Smooth muscle cell (in vitro differentiated cells): ENCODE measurements around the gene CNTNAP2. TPM values are rescaled to one million over a fixed set of nuclear protein-coding genes. Genes with fewer than 3 reads are reported as not detected.

Experiments
- DNase-seq: peaks from one replicate; lab custom pipeline; 2025; ENCODE audit not compliant: unreplicated experiment; lab: John Stamatoyannopoulos, UW
- H2AFZ ChIP-seq: fragments of 200-600 bp; sonication (generic); 2 replicates; pipeline ENCODE4 v1.6.0; 2016; ENCODE audit warnings: antibody characterized with exemption, low read depth, mild to moderate bottlenecking
- H3F3A ChIP-seq: fragments of 200-600 bp; sonication (generic); 2 replicates; pipeline ENCODE4 v1.6.0; 2017; ENCODE audit warnings: antibody characterized with exemption, low read depth
- H3K27ac ChIP-seq: fragments of 200-600 bp; sonication (generic); 2 replicates; pipeline ENCODE4 v1.5.1; 2016; ENCODE audit warnings: low read depth, mild to moderate bottlenecking
- H3K27me3 ChIP-seq: fragments of 200-600 bp; sonication (generic); 2 replicates; pipeline ENCODE4 v1.6.1; 2016; ENCODE audit warnings: low read depth, mild to moderate bottlenecking
- H3K36me3 ChIP-seq: fragments of 200-600 bp; sonication (generic); 2 replicates; pipeline ENCODE4 v1.5.1; 2016; ENCODE audit warnings: low read depth
- H3K4me1 ChIP-seq: fragments of 200-600 bp; sonication (generic); 2 replicates; pipeline ENCODE4 v1.5.1; 2016; ENCODE audit warnings: low read depth
- H3K4me2 ChIP-seq: fragments of 200-600 bp; sonication (generic); 2 replicates; pipeline ENCODE4 v1.6.0; 2016; ENCODE audit warnings: mild to moderate bottlenecking
- H3K4me3 ChIP-seq: fragments of 200-600 bp; sonication (generic); 2 replicates; pipeline ENCODE4 v1.5.1; 2016; ENCODE audit warnings: mild to moderate bottlenecking
- H3K79me2 ChIP-seq: fragments of 200-600 bp; sonication (generic); 2 replicates; pipeline ENCODE4 v1.6.0; 2016; ENCODE audit warnings: low read depth, mild to moderate bottlenecking
- H3K9ac ChIP-seq: fragments of 200-600 bp; sonication (generic); 2 replicates; pipeline ENCODE4 v1.6.0; 2016; ENCODE audit warnings: low read depth
- H3K9me3 ChIP-seq: fragments of 200-600 bp; sonication (generic); replicated peaks from 2 replicates; pipeline ENCODE4 v1.5.1; 2016; ENCODE audit warnings: low read depth
- H4K20me1 ChIP-seq: fragments of 200-600 bp; sonication (generic); 2 replicates; pipeline ENCODE4 v1.6.0; 2016; ENCODE audit warnings: low read depth
- WGBS: methylation state at CpG from one replicate; pipeline ENCODE4 v1.1.7; 2016; ENCODE audit warnings: low lambda C conversion rate; 5-methylcytosine and 5-hydroxymethylcytosine counted together
- polyA plus RNA-seq: library from polyadenylated mRNA; unstranded; fragments of >200 nt; fragmentation: Nextera tagmentation; extraction: Ambion mirVana; gene quantifications from 2 replicates; pipeline ENCODE4 v1.2.1, GENCODE V29; 2016
- total RNA-seq: library from RNA; depleted of rRNA; stranded (reverse); fragments of >200 nt; gene quantifications from 2 replicates; pipeline ENCODE4 v1.2.3, GENCODE V29; 2014
- TF ChIP-seq, protein P1 (sequence below): fragments of 200-600 bp; sonication (generic); IDR thresholded peaks from 2 replicates; pipeline ENCODE4 v1.5.1; 2017; ENCODE audit warnings: borderline replicate concordance, mild to moderate bottlenecking, antibody characterized with exemption; ENCODE audit not compliant: insufficient read depth, poor library complexity, severe bottlenecking

The CNTNAP2 gene
- total and polyA plus RNA-seq, 2 experiments from 2014 or later, result 1.7 to 9.0 TPM

DNA sequence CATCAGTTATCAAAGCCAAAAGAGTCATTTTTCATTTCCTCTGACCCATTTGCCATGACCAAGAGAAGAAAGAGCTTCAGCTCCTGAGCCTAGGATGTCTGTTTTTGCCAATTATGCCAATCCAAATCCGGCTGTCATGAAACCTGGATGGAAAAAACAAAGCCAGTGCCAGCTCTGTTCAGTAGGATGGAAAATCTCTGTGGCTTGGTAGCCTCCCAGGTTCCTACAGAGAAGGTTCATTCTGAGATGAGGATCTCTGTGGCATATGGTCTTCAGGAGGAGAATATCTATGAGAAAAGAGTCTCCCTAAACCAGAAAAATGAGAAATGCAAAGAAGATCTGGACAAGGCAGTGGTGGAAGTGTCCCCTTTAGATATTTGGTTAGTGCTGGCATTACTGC lies 475.4 kb downstream of the CNTNAP2 start:
- Histone ChIP-seq H3K4me3 (no peak overlapping the region), H3K4me2 (no peak overlapping the region), H3K27me3 (no peaks in the 10 kb centered on the region), H3K79me2 (no peaks in the 10 kb centered on the region), H3K9me3 (no peaks in the 10 kb centered on the region), H3K36me3 (no peaks in the 10 kb centered on the region), H3F3A (no peaks in the 10 kb centered on the region), H2AFZ (no peak overlapping the region), H3K27ac (no peak overlapping the region), H3K9ac (no peak overlapping the region), H3K4me1 (no peaks in the 10 kb centered on the region), H4K20me1 (no peaks in the 10 kb centered on the region)
- WGBS, result 59% methylated on average over 1 of the region's 1 CpG
- TF ChIP-seq, protein P1, sequence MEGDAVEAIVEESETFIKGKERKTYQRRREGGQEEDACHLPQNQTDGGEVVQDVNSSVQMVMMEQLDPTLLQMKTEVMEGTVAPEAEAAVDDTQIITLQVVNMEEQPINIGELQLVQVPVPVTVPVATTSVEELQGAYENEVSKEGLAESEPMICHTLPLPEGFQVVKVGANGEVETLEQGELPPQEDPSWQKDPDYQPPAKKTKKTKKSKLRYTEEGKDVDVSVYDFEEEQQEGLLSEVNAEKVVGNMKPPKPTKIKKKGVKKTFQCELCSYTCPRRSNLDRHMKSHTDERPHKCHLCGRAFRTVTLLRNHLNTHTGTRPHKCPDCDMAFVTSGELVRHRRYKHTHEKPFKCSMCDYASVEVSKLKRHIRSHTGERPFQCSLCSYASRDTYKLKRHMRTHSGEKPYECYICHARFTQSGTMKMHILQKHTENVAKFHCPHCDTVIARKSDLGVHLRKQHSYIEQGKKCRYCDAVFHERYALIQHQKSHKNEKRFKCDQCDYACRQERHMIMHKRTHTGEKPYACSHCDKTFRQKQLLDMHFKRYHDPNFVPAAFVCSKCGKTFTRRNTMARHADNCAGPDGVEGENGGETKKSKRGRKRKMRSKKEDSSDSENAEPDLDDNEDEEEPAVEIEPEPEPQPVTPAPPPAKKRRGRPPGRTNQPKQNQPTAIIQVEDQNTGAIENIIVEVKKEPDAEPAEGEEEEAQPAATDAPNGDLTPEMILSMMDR, result no peak
- DNase-seq, result no peak

DNA sequence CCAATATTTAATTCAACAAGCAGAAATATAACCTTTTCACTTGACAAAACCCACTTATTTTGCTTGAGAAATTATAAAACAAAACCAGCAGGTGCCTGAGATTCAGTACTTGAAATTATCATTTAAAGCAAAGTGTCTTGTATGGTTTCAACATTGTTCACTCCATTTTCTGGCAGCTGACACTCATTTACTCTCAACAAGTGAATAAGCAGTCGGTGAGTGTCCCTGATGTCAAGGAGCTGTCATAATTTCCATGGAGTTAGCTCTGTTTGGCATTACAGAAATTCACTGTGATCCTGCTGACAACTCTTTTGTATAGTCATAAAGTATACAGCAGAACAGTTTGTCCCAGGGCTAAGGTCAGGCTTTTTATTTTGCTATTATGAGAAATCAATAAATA lies 490.0 kb downstream of the CNTNAP2 start:
- Histone ChIP-seq H4K20me1 (no peaks in the 10 kb centered on the region), H3K4me3 (no peak overlapping the region), H3K4me2 (no peak overlapping the region), H3K9me3 (no peaks in the 10 kb centered on the region), H3K4me1 (no peaks in the 10 kb centered on the region), H3K27me3 (no peaks in the 10 kb centered on the region), H3F3A (no peaks in the 10 kb centered on the region), H3K9ac (no peak overlapping the region), H2AFZ (no peak overlapping the region), H3K27ac (no peak overlapping the region), H3K79me2 (no peaks in the 10 kb centered on the region), H3K36me3 (no peaks in the 10 kb centered on the region)
- no peak for DNase-seq
- TF ChIP-seq, protein P1, result no peak
- WGBS, result 73% methylated on average over 1 of the region's 1 CpG

DNA sequence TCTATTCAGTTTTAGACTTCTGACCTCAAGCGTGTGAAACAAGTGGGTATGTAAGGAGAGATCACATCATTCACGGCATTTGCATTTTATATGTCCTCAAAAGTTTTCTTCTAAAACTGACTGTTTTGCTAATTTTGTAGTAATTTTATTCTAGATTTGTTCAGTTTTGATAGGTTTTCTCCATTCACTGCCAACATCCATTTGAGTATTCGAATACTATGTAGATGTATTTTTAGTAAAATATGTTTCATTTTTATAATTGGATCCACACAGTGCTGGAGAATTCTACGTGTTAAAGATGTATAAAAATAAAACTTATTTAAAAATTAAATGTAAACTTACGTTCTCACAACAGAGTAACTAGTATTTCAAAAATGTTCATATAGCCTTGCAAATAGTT lies 503.0 kb downstream of the CNTNAP2 start:
- no peak overlapping the region for H2AFZ ChIP-seq
- WGBS, result 81% methylated on average over 5 of the region's 5 CpGs
- no peaks in the 10 kb centered on the region for H3K36me3 ChIP-seq
- no peak overlapping the region for H3K27ac ChIP-seq
- H3F3A ChIP-seq, result no peaks in the 10 kb centered on the region
- H3K79me2 ChIP-seq, result no peaks in the 10 kb centered on the region
- H3K4me2 ChIP-seq, result no peak overlapping the region
- no peaks in the 10 kb centered on the region for H3K9me3 ChIP-seq
- H3K9ac ChIP-seq, result no peak overlapping the region
- H3K4me3 ChIP-seq, result no peak overlapping the region
- H3K27me3 ChIP-seq, result no peaks in the 10 kb centered on the region
- no peaks in the 10 kb centered on the region for H4K20me1 ChIP-seq
- DNase-seq, result no peak
- no peaks in the 10 kb centered on the region for H3K4me1 ChIP-seq
- TF ChIP-seq, protein P1, result no peak

DNA sequence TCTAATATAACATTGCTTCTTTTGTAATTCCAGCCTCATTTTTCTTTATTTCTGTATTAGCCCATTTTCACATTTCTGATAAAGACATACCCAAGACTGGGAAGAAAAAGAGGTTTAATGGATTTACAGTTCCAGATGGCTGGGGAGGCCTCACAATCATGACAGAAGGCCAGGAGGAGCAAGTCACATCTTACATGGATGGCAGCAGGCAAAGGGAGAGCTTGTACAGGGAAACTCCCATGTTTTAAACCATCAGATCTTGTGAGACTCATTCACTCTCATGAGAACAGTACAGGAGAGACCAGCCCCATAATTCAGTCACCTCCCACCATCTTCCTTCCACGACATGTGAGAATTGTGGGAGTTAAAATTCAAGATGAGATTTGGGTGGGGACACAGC lies 510.3 kb downstream of the CNTNAP2 start:
- Histone ChIP-seq H3K36me3 (no peaks in the 10 kb centered on the region), H3K9me3 (no peaks in the 10 kb centered on the region), H3K27ac (no peak overlapping the region), H2AFZ (no peak overlapping the region), H3K79me2 (no peaks in the 10 kb centered on the region), H3F3A (no peaks in the 10 kb centered on the region), H3K9ac (no peak overlapping the region), H3K4me1 (no peaks in the 10 kb centered on the region), H3K4me3 (no peak overlapping the region), H3K27me3 (no peaks in the 10 kb centered on the region), H3K4me2 (no peak overlapping the region), H4K20me1 (no peaks in the 10 kb centered on the region)
- DNase-seq, result no peak
- 72% methylated on average over 1 of the region's 1 CpG for WGBS
- TF ChIP-seq, protein P1, result no peak
